Loucy (cell line): ENCODE data around the gene GRM7.

Experiments
- H2AFZ ChIP-seq: fragments of 200-600 bp; sonication (generic); 2 replicates; pipeline ENCODE4 v1.6.0; 2016; ENCODE audit warnings: antibody characterized with exemption, mild to moderate bottlenecking, low read length, moderate library complexity
- H3F3A ChIP-seq: fragments of 200-600 bp; 2 replicates; pipeline ENCODE4 v1.6.0; 2016; ENCODE audit warnings: antibody characterized with exemption, low read depth, mild to moderate bottlenecking
- H3K27me3 ChIP-seq: fragments of 200-600 bp; sonication (generic); 2 replicates; pipeline ENCODE4 v1.6.1; 2014; ENCODE audit warnings: low read length, mild to moderate bottlenecking; ENCODE audit not compliant: insufficient read depth, poor library complexity, severe bottlenecking
- H3K36me3 ChIP-seq: fragments of 200-600 bp; sonication (generic); 2 replicates; pipeline ENCODE4 v1.6.1; 2016; ENCODE audit warnings: low read length; ENCODE audit not compliant: insufficient read depth
- H3K4me1 ChIP-seq: fragments of 200-600 bp; sonication (generic); 2 replicates; pipeline ENCODE4 v1.5.1; 2014; ENCODE audit warnings: low read length, mild to moderate bottlenecking; ENCODE audit not compliant: insufficient read depth, poor library complexity, severe bottlenecking
- H3K4me2 ChIP-seq: fragments of 200-600 bp; sonication (generic); 2 replicates; pipeline ENCODE4 v1.6.0; 2014; ENCODE audit warnings: antibody characterized with exemption, low read length, low read depth, mild to moderate bottlenecking; ENCODE audit not compliant: poor library complexity, severe bottlenecking
- H3K4me3 ChIP-seq: fragments of 200-600 bp; sonication (generic); 2 replicates; pipeline ENCODE4 v1.5.1; 2014; ENCODE audit warnings: low read length, mild to moderate bottlenecking, mixed read lengths; ENCODE audit not compliant: poor library complexity, severe bottlenecking
- H3K79me2 ChIP-seq: fragments of 200-600 bp; sonication (generic); 2 replicates; pipeline ENCODE4 v1.6.1; 2014; ENCODE audit warnings: low read length; ENCODE audit not compliant: insufficient read depth
- H3K9ac ChIP-seq: fragments of 200-600 bp; sonication (generic); 2 replicates; pipeline ENCODE4 v1.6.0; 2014; ENCODE audit warnings: mild to moderate bottlenecking, low read depth, low read length, moderate library complexity; ENCODE audit not compliant: poor library complexity, severe bottlenecking
- H3K9me2 ChIP-seq: fragments of 200-600 bp; sonication (generic); replicated peaks from 2 replicates; pipeline ENCODE4 v1.6.1; 2016; ENCODE audit warnings: low read depth, low read length, mixed read lengths
- H3K9me3 ChIP-seq: fragments of 200-600 bp; sonication (generic); 2 replicates; pipeline ENCODE4 v1.6.1; 2014; ENCODE audit warnings: mild to moderate bottlenecking, antibody characterized with exemption, low read length, low read depth; ENCODE audit not compliant: insufficient read depth
- H4K20me1 ChIP-seq: fragments of 200-600 bp; sonication (generic); 2 replicates; pipeline ENCODE4 v1.6.0; 2014; ENCODE audit warnings: antibody characterized with exemption, low read length, mild to moderate bottlenecking; ENCODE audit not compliant: insufficient read depth, poor library complexity, severe bottlenecking
- EZH2phosphoT487 ChIP-seq: fragments of 200-600 bp; IDR thresholded peaks from 2 replicates; pipeline ENCODE4 v1.6.1; 2018; ENCODE audit warnings: antibody characterized with exemption, mild to moderate bottlenecking, moderate library complexity, borderline replicate concordance
- TF ChIP-seq, protein P1 (sequence below): fragments of 200-600 bp; sonication (generic); conservative IDR thresholded peaks from 2 replicates; pipeline ENCODE4 v1.5.1; 2014; ENCODE audit warnings: mild to moderate bottlenecking, antibody characterized with exemption, low read length

Gene GRM7

DNA sequence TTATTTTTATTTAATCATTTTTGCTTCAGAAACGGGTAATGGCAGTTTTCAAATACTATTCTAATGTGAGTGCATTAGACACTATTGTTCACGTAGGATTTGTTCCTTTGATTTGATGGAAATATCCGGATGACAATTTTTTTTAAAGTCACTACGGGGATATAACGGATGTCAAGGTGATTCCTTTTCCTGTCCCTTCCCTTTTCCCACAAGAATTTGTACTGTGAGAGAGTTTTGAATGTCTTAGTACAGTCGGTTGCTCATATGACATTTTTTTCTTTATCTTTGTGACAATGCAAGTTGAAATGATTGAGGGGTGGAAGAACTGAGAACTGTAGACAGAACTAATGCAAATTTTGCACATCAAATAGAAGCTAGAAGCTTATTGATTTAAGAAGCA, 209.5 kb downstream of the GRM7 start:
- Histone ChIP-seq H3K27me3 (no peaks in the 10 kb centered on the region), H3K9me3 (no peaks in the 10 kb centered on the region), H3K79me2 (no peaks in the 10 kb centered on the region), H3K9ac (no peak overlapping the region), H2AFZ (no peak overlapping the region), H3K4me1 (no peaks in the 10 kb centered on the region), H3K4me3 (no peak overlapping the region), H3K4me2 (no peak overlapping the region), H3K9me2 (no peaks in the 10 kb centered on the region), H3K36me3 (no peaks in the 10 kb centered on the region), H4K20me1 (no peaks in the 10 kb centered on the region), H3F3A (no peaks in the 10 kb centered on the region)
- TF ChIP-seq, protein P1, sequence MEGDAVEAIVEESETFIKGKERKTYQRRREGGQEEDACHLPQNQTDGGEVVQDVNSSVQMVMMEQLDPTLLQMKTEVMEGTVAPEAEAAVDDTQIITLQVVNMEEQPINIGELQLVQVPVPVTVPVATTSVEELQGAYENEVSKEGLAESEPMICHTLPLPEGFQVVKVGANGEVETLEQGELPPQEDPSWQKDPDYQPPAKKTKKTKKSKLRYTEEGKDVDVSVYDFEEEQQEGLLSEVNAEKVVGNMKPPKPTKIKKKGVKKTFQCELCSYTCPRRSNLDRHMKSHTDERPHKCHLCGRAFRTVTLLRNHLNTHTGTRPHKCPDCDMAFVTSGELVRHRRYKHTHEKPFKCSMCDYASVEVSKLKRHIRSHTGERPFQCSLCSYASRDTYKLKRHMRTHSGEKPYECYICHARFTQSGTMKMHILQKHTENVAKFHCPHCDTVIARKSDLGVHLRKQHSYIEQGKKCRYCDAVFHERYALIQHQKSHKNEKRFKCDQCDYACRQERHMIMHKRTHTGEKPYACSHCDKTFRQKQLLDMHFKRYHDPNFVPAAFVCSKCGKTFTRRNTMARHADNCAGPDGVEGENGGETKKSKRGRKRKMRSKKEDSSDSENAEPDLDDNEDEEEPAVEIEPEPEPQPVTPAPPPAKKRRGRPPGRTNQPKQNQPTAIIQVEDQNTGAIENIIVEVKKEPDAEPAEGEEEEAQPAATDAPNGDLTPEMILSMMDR, result no peak

DNA sequence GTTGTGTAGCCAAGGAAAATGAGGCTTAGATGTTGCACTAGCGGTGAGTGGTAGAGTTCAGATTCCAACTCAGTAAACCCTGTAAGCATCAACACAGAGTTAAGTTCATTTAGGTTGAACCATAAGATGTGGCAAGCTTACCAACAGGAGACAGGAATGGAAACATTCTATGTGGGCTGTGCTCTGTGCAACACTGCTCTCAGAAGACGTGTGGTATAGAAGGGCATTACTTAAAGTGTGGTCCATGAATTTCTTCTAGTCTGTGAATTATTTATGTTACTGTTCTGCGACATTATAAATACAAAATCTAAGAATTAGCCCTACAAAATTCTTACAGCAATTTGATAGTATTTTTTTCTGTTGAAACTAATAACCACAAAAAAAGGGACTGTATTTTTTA, 213.3 kb downstream of the GRM7 start:
- Histone ChIP-seq H3K27me3 (no peaks in the 10 kb centered on the region), H3K79me2 (no peaks in the 10 kb centered on the region), H3K9ac (no peak overlapping the region), H4K20me1 (no peaks in the 10 kb centered on the region), H3K36me3 (no peaks in the 10 kb centered on the region), H2AFZ (no peak overlapping the region), H3K9me2 (no peaks in the 10 kb centered on the region), H3K4me3 (no peak overlapping the region), H3K9me3 (no peaks in the 10 kb centered on the region), H3F3A (no peaks in the 10 kb centered on the region), H3K4me2 (no peak overlapping the region), H3K4me1 (no peaks in the 10 kb centered on the region)
- TF ChIP-seq, protein P1, result no peak
- TF ChIP-seq EZH2phosphoT487, result no peak

DNA sequence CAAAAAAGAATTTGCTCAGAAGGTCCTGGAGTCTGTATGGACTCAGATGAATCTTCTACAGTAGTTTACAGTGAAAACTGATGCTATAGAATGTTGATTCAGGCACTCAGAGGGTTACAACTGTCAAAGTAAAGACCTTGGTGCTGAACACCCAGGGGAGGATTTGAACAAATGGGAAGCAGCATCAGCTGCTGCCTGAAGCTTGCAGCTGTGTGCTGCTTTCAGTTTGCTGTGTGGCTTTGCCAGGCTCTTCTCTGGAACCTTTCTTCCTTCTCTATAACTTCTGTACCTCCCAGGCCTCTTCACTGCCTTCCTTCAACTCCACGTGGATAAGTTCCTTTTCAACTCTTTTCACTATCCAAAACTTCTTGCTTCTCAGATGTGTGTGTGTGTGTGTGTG, 214.2 kb downstream of the GRM7 start:
- H4K20me1 ChIP-seq, result no peaks in the 10 kb centered on the region
- H3K9ac ChIP-seq, result no peak overlapping the region
- H3K79me2 ChIP-seq, result no peaks in the 10 kb centered on the region
- no peaks in the 10 kb centered on the region for H3K27me3 ChIP-seq
- no peaks in the 10 kb centered on the region for H3K9me3 ChIP-seq
- H2AFZ ChIP-seq, result no peak overlapping the region
- no peaks in the 10 kb centered on the region for H3F3A ChIP-seq
- H3K36me3 ChIP-seq, result no peaks in the 10 kb centered on the region
- no peak for TF ChIP-seq EZH2phosphoT487
- TF ChIP-seq, protein P1, result no peak
- no peaks in the 10 kb centered on the region for H3K4me1 ChIP-seq
- no peak overlapping the region for H3K4me2 ChIP-seq
- no peaks in the 10 kb centered on the region for H3K9me2 ChIP-seq
- no peak overlapping the region for H3K4me3 ChIP-seq
